ENCODE data around the gene BCL2L13. TPM values are rescaled to one million over a fixed set of nuclear protein-coding genes. Genes with fewer than 3 reads are reported as not detected.
"Not testable (repeated sequence)": the region's sequence is repeated elsewhere in the genome, so short reads cannot be mapped to it uniquely, and the experiment has no call there.

The BCL2L13 gene
- total RNA-seq, 2 donors from 2014 or later: 64.7 to 67.9 TPM

DNA sequence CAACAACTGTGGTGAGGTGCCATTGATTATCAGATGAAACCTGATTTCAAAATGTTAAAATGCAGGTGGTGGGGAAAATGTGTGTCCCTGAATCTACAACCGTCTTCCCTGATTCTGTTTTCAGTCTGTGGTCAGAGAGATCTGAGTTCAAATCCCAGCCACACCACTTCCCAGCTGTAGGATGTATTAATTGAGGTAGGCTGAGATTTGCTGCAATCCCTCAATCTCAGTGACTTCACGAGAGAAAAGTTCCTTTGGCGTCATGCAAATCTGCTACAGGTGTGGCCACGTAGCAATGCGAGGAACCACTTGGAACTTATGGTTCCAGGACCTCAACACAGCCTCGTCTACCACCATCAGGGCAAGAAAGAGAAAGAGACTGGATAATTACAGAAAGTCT is 56.2 kb downstream of the BCL2L13 start:
- Histone ChIP-seq H3K4me3 (no peak overlapping the region), H3K36me3 (no peaks in the 10 kb centered on the region), H3K9me3 (no peaks in the 10 kb centered on the region), H3K27ac (no peak overlapping the region), H3K27me3 (replicated peaks; ENCODE audit: insufficient read depth) (no peaks in the 10 kb centered on the region), H3K4me1 (replicated peaks) (no peaks in the 10 kb centered on the region)
- no peak for DNase-seq (ENCODE audit: low spot score)
- WGBS: 90% methylated on average over 6 of the region's 6 CpGs
- TF ChIP-seq POLR2A (IDR thresholded peaks at IDR 0.05) (no peak), POLR2AphosphoS5 (IDR thresholded peaks at IDR 0.05) (no peak)
- TF ChIP-seq, protein P1, sequence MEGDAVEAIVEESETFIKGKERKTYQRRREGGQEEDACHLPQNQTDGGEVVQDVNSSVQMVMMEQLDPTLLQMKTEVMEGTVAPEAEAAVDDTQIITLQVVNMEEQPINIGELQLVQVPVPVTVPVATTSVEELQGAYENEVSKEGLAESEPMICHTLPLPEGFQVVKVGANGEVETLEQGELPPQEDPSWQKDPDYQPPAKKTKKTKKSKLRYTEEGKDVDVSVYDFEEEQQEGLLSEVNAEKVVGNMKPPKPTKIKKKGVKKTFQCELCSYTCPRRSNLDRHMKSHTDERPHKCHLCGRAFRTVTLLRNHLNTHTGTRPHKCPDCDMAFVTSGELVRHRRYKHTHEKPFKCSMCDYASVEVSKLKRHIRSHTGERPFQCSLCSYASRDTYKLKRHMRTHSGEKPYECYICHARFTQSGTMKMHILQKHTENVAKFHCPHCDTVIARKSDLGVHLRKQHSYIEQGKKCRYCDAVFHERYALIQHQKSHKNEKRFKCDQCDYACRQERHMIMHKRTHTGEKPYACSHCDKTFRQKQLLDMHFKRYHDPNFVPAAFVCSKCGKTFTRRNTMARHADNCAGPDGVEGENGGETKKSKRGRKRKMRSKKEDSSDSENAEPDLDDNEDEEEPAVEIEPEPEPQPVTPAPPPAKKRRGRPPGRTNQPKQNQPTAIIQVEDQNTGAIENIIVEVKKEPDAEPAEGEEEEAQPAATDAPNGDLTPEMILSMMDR (IDR thresholded peaks at IDR 0.05): no peak
- intact Hi-C loops (cut with DNase I): no loop called here

DNA sequence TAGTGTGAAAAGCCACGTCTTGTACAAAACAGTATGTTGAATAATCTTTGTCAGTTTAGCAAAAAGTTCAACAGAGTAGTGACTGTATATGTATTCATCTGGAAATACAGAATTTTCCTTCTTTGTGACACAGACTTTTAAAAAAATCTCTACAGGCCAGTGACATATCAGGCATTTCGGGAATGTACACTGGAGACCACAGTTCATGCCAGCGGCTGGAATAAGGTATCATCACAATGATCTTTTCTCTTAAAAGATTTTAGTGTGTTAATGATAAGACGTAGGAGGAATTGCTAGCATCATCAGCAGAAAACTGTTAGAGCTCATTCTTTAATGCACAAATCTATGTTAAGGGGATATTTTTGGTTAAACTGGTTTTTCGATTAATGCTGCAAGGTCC is 57.4 kb downstream of the BCL2L13 start:
- intact Hi-C loops (cut with DNase I): no loop called here
- TF ChIP-seq POLR2AphosphoS5 (IDR thresholded peaks at IDR 0.05): no peak
- TF ChIP-seq POLR2A (IDR thresholded peaks at IDR 0.05): no peak
- TF ChIP-seq, protein P1 (IDR thresholded peaks at IDR 0.05): no peak
- Histone ChIP-seq H3K27ac (no peak overlapping the region), H3K4me1 (replicated peaks) (no peaks in the 10 kb centered on the region), H3K27me3 (replicated peaks; ENCODE audit: insufficient read depth) (no peaks in the 10 kb centered on the region), H3K9me3 (no peaks in the 10 kb centered on the region), H3K4me3 (no peak overlapping the region), H3K36me3 (no peaks in the 10 kb centered on the region)
- 84% methylated on average over 5 of the region's 5 CpGs for WGBS
- DNase-seq (ENCODE audit: low spot score): no peak

DNA sequence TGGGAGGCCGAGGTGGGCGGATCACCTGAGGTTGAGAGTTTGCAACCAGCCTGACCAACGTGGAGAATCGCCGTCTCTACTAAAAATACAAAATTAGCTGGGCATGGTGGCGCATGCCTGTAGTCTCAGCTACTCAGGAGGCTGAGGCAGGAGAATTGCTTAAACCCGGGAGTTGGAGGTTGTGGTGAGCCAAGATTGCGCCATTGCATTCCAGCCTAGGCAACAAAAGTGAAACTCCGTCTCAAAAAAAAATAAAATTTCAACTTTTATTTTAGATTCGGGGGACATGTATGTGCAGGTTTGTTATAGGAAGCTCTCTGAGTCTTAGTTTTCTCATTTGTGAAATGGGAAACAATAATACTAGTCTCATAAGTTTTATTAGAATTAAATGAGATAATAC is 58.6 kb downstream of the BCL2L13 start:
- H3K27ac ChIP-seq; H3K27me3 ChIP-seq (replicated peaks; ENCODE audit: insufficient read depth); intact Hi-C loops (cut with DNase I); H3K4me3 ChIP-seq; H3K4me1 ChIP-seq (replicated peaks); H3K9me3 ChIP-seq; H3K36me3 ChIP-seq; DNase-seq (ENCODE audit: low spot score): not testable (repeated sequence)
- WGBS: 94% methylated on average over 10 of the region's 10 CpGs

DNA sequence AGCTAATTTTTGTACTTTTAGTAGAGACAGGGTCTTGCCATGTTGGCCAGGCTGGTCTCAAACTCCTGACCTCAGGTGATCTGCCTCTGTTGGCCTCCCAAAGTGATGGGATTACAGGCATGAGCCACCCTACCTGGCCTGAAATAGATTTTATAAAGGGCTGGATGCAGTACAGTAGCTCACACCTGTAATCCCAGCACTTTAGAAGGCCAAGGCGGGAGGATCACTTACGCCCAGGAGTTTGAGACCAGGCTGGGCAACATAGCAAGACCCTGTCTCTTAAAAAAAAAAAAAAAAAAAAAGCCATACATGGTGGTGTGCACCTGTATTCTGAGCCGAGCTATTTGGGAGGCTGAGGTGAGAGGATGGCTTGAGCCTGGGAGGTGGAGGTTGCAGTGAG is 59.7 kb downstream of the BCL2L13 start:
- H3K27me3 ChIP-seq (replicated peaks; ENCODE audit: insufficient read depth); DNase-seq (ENCODE audit: low spot score); H3K36me3 ChIP-seq; H3K9me3 ChIP-seq; H3K4me3 ChIP-seq; intact Hi-C loops (cut with DNase I); H3K27ac ChIP-seq; H3K4me1 ChIP-seq (replicated peaks): not testable (repeated sequence)
- WGBS: 99% methylated on average over 3 of the region's 3 CpGs

DNA sequence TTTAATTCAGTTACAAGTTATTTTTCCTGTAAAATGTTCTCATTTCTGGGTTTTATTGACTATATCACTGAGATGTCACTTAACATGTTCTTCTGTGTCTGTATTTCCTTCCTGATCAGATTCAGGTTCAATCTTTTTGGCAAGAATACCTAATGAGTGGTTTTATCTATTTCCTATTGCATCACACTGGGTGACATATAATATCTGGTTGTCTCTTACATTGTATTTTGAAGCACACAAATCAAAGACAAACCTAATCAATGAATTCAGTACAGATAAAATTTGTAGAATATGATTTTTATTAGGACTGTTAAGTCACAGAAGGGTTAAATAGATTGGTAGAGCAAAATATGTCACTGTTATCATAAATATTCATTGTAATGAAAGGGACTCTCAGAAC is 60.4 kb downstream of the BCL2L13 start:
- no peak for DNase-seq (ENCODE audit: low spot score)
- Histone ChIP-seq H3K36me3 (no peaks in the 10 kb centered on the region), H3K4me3 (no peak overlapping the region), H3K4me1 (replicated peaks) (no peaks in the 10 kb centered on the region), H3K9me3 (no peaks in the 10 kb centered on the region), H3K27ac (no peak overlapping the region), H3K27me3 (replicated peaks; ENCODE audit: insufficient read depth) (no peaks in the 10 kb centered on the region)
- intact Hi-C loops (cut with DNase I): no loop called here
- TF ChIP-seq POLR2AphosphoS5 (IDR thresholded peaks at IDR 0.05) (no peak), POLR2A (IDR thresholded peaks at IDR 0.05) (no peak)
- TF ChIP-seq, protein P1 (IDR thresholded peaks at IDR 0.05): no peak

DNA sequence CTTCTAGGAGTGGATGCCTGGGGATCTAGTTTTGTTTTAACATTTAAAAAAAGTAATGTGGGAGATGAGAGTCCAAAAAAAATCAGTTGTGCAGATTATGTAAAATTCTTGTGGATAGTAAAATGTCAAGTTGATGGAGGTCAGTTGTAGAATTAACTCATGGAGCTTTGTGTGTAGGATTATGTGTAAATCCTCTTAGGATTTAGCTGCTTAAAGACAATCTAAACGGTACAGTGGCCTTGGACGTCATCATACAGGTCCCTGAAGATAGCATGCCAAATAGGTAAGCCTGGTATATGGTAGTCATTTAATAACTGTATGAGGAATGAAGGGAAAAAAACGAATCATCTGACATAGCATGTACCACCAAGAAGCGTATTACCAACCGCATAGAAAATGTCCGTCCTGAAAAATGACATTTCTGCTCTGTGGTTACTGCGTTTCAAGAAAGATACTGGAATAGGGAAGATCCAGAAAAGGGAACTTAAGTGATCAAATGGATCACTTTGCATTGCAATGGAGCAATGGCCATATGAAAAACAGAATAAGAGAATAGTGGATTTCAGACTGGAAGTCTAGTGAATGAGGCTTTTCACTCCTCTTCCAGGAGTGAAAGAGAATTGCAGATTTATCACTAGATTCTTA is 61.3 kb downstream of the BCL2L13 start:
- 94% methylated on average over 7 of the region's 7 CpGs for WGBS
- Histone ChIP-seq H3K36me3 (no peaks in the 10 kb centered on the region), H3K4me3 (no peak overlapping the region), H3K4me1 (replicated peaks) (no peaks in the 10 kb centered on the region), H3K9me3 (no peaks in the 10 kb centered on the region), H3K27ac (no peak overlapping the region), H3K27me3 (replicated peaks; ENCODE audit: insufficient read depth) (no peaks in the 10 kb centered on the region)
- DNase-seq (ENCODE audit: low spot score): no peak
- intact Hi-C loops (cut with DNase I): no loop called here
- TF ChIP-seq POLR2A (IDR thresholded peaks at IDR 0.05): no peak
